Brain pericyte (primary cell): Measurements from ENCODE around the gene KPNA2.
"Not testable (repeated sequence)": the region's sequence is repeated elsewhere in the genome, so short reads cannot be mapped to it uniquely, and the experiment has no call there.

Experiments
- DNase-seq: peaks from one replicate; pipeline ENCODE4 v3.0.0-alpha.2; 2012; ENCODE audit warnings: low read depth, low spot score

KPNA2 gene

DNA sequence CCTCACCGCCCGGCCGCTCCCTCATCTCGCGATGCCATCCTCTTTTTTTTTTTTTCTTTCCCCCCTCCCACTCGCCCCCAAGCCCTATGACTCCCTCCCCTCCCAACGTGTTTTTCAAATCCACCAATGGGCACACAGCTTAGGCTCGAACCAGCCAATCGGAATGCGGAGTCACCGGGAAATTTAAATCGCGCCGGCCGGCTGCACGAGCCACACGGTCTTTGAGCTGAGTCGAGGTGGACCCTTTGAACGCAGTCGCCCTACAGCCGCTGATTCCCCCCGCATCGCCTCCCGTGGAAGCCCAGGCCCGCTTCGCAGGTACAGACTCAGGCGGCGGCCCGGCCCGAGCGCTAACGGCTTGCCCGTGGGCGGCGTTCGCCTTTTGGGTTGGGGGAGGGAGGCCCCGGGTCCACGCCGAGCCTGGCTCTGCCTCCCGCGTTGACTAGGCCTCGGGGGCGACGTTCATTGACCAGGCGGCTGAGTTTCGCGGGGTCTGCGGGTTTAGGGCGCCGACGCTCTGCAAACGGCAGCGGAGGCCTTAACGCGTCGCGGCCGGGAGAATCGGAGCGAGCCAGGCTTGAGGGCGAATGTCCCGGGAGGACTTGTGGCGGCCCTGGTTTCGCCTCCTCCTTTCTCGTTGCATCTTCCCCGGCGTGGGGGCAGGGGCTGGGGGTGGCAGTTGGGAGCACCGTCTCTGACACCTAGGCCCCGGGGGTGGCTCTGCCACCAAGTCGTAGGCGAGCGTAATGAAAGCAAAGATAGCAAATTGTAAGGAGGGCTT, at the start of gene KPNA2:
TSS of gene KPNA2 (plus strand) at position 213 of the 781 bp plus-strand sequence. CDS start 1,398 bp downstream, outside the sequence.
- peak; percentile 93 for DNase-seq

- DNase-seq, result no peak
Measured at GRCh38 chr17:67990909-67991308, 44.6 kb upstream of the KPNA2 start.

DNA sequence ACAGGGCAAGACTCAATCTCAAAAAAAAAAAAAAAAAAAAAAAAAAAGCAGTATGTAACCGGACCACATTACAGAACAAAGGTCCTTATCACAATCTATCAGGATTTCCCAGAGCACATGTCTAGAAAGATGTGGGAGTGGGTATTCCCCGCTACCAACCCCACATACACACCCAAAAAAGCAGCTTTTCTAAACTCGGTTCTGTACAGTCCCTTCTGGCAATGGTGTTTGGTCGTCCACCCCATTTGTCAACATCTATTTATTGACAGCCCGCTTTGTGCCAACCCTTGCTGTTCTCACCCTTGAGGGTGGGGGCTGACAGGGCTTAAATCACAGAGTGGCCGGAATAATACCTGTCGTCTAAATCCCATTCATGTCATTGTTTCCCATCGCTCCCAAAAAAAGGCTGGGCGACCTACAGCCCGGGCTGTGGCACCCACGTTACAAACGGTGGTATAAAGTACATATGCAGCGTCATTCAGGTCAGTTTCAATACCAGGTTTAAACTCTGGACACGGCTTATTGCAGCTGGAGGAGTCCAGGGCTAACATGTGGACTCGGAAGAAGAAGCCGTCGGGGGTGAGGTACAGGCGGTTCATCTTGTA, 42.9 kb upstream of the KPNA2 start:
- no peak for DNase-seq

DNA sequence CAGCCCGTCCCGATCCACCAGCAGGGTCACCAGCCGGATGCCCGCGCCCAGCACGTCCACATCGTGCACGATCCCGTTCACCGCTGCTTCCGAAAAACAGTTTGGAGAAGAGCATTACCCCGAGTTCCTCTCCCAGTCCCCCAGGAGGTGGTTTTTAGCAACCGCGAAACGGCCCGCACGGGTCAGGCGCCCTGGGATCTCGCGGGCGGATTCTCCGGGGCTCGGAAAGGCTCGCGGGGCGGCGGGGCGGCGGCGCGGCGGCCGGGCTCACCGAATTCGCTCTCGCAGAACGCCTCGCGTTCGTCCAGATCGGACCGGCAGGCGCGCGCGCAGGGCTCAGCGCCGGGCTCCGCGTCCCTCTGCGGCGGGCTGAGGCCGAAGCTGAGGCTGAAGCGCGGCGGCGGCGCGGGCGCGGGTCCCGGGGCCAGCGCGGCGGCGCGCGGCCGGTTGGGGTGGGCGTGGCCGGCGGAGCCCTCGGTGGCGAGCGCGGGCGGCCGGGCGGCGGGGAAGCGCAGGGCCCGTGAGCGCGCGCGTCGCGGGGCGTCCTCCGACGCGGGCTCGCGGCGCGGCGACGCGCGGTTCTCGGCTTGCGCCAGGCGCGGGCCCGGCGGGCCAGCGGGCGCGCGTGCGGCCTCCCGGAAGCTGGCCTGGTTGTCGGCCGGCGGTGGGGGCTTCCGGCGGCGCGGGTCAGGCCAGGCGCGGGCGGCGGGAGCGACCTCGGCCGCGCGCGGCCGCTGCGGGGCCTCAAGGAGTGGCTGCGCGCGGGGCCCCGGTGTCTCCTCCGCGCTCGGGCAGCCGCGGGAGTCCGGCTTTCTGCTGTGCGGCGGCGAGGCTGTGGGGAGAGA, 42.2 kb upstream of the KPNA2 start:
- DNase-seq, result no peak

- no peak for DNase-seq
Measured at GRCh38 chr17:67993998-67994361, 41.6 kb upstream of the KPNA2 start.

GRCh38 chr17:67994817-67995569, 40.5 kb upstream of the KPNA2 start:
- DNase-seq, result peak; percentile 85

DNA sequence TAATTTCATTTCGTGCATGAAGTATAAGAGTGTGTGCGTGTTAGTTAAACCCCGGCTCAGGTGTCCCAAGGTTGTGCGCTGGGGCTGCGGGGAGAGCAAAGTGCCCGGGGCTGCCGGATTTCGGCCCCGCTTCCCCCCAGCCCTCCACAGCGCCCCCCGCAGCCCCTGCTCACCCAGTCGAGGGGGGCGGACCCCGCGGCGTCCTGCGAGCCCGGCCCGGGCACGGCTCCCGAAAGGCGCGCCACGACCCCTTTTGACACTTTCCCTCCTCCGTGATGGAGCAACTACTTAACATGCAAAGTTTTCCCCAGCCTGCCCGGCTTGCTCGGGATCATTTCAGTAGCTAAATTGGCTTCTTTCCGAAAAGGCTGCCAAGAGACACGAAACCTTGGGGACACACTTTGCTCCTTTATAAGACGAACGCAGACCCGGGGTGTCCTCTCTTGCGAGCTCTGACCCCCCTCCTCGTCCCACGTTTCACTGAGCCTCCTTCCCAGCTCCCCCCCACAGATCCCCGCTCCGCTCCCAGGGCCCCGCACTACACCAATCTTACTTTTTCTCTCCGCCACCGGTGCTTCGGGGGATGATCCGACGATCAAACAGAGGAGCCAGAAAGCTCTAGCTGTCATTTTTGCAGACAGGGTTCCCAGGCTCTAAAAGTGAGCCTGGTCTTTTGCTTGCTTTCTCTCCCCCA, 39.8 kb upstream of the KPNA2 start:
- DNase-seq, result no peak

DNA sequence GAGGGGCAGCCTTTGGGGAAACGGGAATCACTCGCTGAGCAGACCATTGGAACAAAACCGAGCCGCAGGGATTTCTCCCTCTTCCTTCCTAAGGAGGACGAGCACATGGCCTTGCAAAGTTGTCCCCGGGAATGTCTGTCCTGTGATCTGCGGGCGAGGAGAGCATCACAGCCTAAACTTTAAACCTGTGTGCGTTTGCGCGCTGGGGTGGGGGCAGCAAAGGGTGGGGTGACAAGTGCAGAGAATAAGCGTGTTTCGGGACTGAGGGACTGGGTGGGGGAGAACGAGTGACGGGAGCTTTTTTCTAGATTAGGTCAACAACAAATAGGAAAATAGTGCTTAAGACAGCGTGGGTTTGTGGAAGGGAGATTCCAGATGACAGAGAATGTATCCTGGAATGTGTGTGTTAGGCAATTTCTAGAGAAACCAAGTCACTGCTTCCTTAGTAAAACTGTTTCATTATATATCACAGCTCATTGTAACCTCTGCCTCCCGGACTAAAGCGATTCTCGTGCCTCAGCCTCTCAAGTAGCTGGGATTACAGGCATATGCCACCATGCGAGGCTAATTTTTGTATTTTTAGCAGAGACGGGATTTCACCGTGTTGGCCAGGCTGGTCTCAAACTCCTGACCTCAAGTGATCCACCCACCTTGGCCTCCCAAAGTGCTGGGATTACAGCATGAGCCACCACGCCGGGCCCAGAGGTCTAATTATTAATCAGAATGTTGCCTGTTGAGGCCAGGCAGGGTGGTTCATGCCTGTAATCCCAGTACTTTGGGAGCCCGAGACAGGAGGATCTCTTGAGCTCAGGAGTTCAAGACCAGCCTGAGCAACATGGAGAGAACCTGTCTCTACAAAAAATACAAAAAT, 39.0 kb upstream of the KPNA2 start, which contains the start of gene C17orf58:
TSS of gene C17orf58 (minus strand) at position 169 of the 871 bp plus-strand sequence. CDS start 271 bp downstream, outside the sequence.
- not testable (repeated sequence) for DNase-seq

- DNase-seq, result no peak
Measured at GRCh38 chr17:67998466-67998865, 37.1 kb upstream of the KPNA2 start.

GRCh38 chr17:67999291-67999911, 36.1 kb upstream of the KPNA2 start:
- no peak for DNase-seq

GRCh38 chr17:68004201-68004600, 31.3 kb upstream of the KPNA2 start:
- no peak for DNase-seq

DNA sequence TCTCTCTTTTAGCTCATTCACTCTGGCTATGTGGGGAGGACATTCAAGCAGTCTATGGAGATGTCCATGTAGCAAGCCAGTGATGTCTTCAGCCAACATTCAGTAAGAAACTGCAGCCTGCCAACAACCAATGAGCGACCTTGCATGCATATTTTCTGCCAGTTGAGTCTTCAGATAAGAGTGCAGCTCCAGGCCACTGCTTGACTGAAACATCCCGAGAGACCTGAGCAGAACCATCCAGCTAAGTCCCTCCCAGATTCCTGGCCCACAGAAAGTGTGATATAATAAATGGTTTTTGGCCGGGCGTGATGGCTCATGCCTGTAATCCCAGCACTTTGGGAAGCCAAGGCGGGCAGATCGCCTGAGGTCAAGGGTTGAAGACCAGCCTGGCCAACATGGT, 28.7 kb upstream of the KPNA2 start:
- DNase-seq, result no peak

DNA sequence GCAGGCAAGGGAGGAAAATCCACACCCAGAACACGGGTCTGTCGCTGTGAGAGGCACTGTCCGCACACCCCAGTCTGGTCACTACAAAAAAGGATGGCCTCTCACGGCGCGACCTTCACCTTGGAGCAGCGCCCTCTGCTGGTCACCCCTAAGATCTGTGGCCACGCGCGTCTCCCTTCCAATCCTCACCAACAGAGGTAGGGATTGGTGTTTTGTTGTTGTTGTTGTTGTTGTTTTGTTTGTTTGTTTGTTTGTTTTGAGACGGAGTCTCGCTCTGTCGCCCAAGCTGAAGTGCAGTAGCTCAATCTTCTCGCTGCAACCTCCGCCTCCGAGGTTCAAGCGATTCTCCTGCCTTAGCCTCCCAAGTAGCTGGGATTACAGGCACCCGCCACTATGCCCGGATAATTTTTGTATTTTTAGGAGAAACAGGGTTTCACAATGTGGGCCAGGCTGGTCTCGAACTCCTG, 24.3 kb upstream of the KPNA2 start:
- DNase-seq, result no peak

- no peak for DNase-seq
Measured at GRCh38 chr17:68013385-68013784, 22.1 kb upstream of the KPNA2 start.

DNA sequence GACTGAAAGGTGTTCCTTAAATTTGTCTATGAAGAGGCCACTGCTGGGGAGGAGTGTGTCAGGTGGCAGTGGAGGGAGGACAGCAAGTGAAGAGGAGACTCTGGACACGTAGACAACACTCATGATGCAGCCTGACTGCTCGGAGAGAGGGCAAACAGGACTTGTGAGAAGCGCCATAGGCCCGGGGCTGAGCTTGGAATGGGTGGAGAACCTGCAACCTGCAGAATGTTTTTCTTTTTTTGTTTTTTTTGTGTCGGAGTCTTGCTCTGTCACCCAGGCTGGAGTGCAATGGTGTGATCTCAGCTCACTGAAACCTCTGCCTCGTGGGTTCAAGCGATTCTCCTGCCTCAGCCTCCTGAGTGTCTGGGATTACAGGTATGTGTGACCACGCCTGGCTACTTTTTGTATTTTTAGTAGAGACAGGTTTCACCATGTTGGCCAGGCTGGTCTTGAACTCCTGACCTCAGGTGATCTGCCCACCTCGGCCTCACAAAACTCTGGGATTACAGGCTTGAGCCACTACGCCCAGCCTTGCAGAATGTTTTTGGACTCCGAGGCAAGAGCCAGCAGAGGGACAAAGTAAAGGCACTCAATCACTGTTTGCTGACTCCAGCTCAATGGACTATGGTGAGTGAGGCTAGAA, 20.3 kb upstream of the KPNA2 start:
- no peak for DNase-seq

- DNase-seq, result no peak
Measured at GRCh38 chr17:68016838-68017237, 18.7 kb upstream of the KPNA2 start.

DNA sequence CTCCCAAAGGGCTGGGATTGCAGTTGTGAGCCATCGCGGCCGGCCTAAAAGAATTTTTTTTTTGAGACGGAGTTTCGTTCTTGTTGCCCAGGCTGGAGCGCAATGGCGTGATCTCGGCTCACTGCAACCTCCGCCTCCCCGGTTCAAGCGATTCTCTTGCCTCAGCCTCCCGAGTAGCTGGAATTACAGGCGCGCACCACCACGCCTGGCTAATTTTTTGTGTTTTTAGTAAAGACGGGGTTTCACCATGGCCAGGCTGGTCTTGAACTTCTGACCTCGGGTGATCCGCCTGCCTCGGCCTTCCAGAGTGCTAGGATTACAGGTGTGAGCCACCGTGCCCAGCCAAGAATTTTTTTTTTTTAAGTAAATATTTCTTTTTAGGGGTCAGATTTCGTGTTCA, 17.0 kb upstream of the KPNA2 start:
- not testable (repeated sequence) for DNase-seq

DNA sequence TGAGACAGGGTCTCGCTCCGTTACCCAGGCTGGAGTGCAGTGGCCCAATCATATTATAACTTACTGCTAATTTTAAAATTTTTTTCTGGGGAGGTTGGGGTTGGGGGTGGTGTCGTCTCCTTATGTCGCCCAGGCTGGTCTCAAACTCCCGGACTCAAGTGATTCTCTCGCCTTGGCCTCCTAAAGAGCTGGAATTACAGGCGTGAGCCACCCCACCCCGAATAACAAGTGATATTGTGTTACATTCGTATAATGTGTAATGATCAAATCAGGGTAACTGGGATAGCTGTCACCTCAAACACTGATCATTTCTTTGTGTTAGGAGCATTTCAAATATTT, 16.2 kb upstream of the KPNA2 start:
- peak; percentile 20 for DNase-seq
